Endodermal cell (in vitro differentiated cells): ENCODE measurements around the gene LAYN. TPM values are rescaled to one million over a fixed set of nuclear protein-coding genes. Genes with fewer than 3 reads are reported as not detected.
A peak's percentile ranks its signal among the peaks of the same experiment; 100 is the strongest.

Experiments
- DNase-seq: peaks from one replicate; pipeline ENCODE4 v3.0.0-alpha.2; 2017
- H3K27ac ChIP-seq: 2 replicates; pipeline ENCODE4 v1.5.1; 2013; ENCODE audit warnings: mild to moderate bottlenecking, low read depth, low read length, moderate library complexity
- H3K27me3 ChIP-seq: 2 replicates; pipeline ENCODE4 v1.6.1; 2013; ENCODE audit warnings: mild to moderate bottlenecking, low read length, moderate library complexity; ENCODE audit not compliant: insufficient read depth, control insufficient read depth, poor library complexity, severe bottlenecking
- H3K36me3 ChIP-seq: 2 replicates; pipeline ENCODE4 v1.7.0; 2013; ENCODE audit warnings: mild to moderate bottlenecking, low read length, moderate library complexity; ENCODE audit not compliant: control insufficient read depth, insufficient read depth
- H3K4me1 ChIP-seq: one replicate; pipeline ENCODE4 v1.7.0; 2013; ENCODE audit warnings: low read length; ENCODE audit not compliant: control insufficient read depth, insufficient read depth
- H3K4me3 ChIP-seq: 2 replicates; pipeline ENCODE4 v1.5.1; 2013; ENCODE audit warnings: mild to moderate bottlenecking, low read length, moderate library complexity
- H3K9ac ChIP-seq: 2 replicates; pipeline ENCODE4 v1.6.1; 2013; ENCODE audit warnings: mild to moderate bottlenecking, low read length, moderate library complexity; ENCODE audit not compliant: poor library complexity, severe bottlenecking; ENCODE audit errors: extremely low read depth
- H3K9me3 ChIP-seq: 2 replicates; pipeline ENCODE4 v1.6.1; 2013; ENCODE audit warnings: mild to moderate bottlenecking, low read length, moderate library complexity; ENCODE audit not compliant: control insufficient read depth
- H3K27ac Mint-ChIP-seq: 2 replicates; pipeline ENCODE4 v1.8.0; 2020; ENCODE audit warnings: mixed read lengths
- H3K27me3 Mint-ChIP-seq: 2 replicates; pipeline ENCODE4 v1.8.0; 2021; ENCODE audit warnings: mild to moderate bottlenecking, mixed read lengths; ENCODE audit not compliant: insufficient read depth
- H3K36me3 Mint-ChIP-seq: 2 replicates; pipeline ENCODE4 v1.8.0; 2020; ENCODE audit warnings: low read depth, mixed read lengths
- H3K4me1 Mint-ChIP-seq: 2 replicates; pipeline ENCODE4 v1.8.0; 2020; ENCODE audit warnings: mixed read lengths
- H3K4me3 Mint-ChIP-seq: 2 replicates; pipeline ENCODE4 v1.8.0; 2020; ENCODE audit warnings: mild to moderate bottlenecking, moderate library complexity, mixed read lengths
- H3K9me3 Mint-ChIP-seq: 2 replicates; pipeline ENCODE4 v1.8.0; 2020; ENCODE audit warnings: mild to moderate bottlenecking, mixed read lengths
- CTCF ChIP-seq: fragments of 200-600 bp; sonication (generic); conservative IDR thresholded peaks from 2 replicates; pipeline ENCODE4 v1.5.0; 2021; ENCODE audit warnings: antibody characterized with exemption, mild to moderate bottlenecking
- WGBS, 2 experiments: methylation state at CpG; one replicate each; pipeline versions ENCODE4 v1.1.5 to v1.1.7; 2013; ENCODE audit warnings: missing lambda C conversion rate in 2 of 2, mixed read lengths in 1 of 2; ENCODE audit not compliant: insufficient coverage in 1 of 2, insufficient read length in 1 of 2; 5-methylcytosine and 5-hydroxymethylcytosine counted together
- total RNA-seq, 2 donors: library from RNA; stranded (reverse); fragmentation: NEBNext Ultra II Directional in 1 of 2; extraction: Animal tissue kit (Norgen Biotek cat#: 25700) in 1 of 2; gene quantifications; 2 replicates in 1 of 2; 3 replicates in 1 of 2; pipeline ENCODE4 v1.2.1, GENCODE V29; 2021

LAYN gene
- total RNA-seq, 2 donors from 2014 or later, result 1.1 to 1.5 TPM

- Histone ChIP-seq H3K9ac (no peak overlapping the region), H3K4me3 (peak overlapping the region; percentile 60), H3K27me3 (peaks cover 36% of the 10 kb centered on the region), H3K27ac (no peak overlapping the region), H3K4me1 (peaks cover 6% of the 10 kb centered on the region), H3K9me3 (no peaks in the 10 kb centered on the region), H3K36me3 (no peaks in the 10 kb centered on the region)
- H3K27me3 Mint-ChIP-seq, result peaks cover 42% of the 10 kb centered on the region
- H3K4me3 Mint-ChIP-seq, result no peak overlapping the region
- TF ChIP-seq CTCF, result no peak
- no peak overlapping the region for H3K27ac Mint-ChIP-seq
- H3K36me3 Mint-ChIP-seq, result no peaks in the 10 kb centered on the region
- no peak for DNase-seq
- peaks cover 8% of the 10 kb centered on the region for H3K4me1 Mint-ChIP-seq
- 31 to 57% methylated on average over 2 of the region's 2 CpGs for whole genome bisulfite sequencing, 2 experiments
- H3K9me3 Mint-ChIP-seq, result no peaks in the 10 kb centered on the region
These were observed 24.9 kb upstream of the LAYN start for GRCh38 chr11:111515591-111515990.

GRCh38 chr11:111518668-111519067, 21.9 kb upstream of the LAYN start:
- no peak for DNase-seq
- Histone ChIP-seq H3K27ac (no peak overlapping the region), H3K27me3 (peaks cover 13% of the 10 kb centered on the region), H3K9me3 (no peaks in the 10 kb centered on the region), H3K4me3 (no peak overlapping the region), H3K4me1 (peaks cover 6% of the 10 kb centered on the region), H3K9ac (no peak overlapping the region), H3K36me3 (no peaks in the 10 kb centered on the region)
- no peaks in the 10 kb centered on the region for H3K9me3 Mint-ChIP-seq
- no peak overlapping the region for H3K4me3 Mint-ChIP-seq
- H3K27ac Mint-ChIP-seq, result no peak overlapping the region
- peaks cover 26% of the 10 kb centered on the region for H3K27me3 Mint-ChIP-seq
- 100% methylated on average over 1 of the region's 1 CpG for WGBS, 2 experiments
- no peaks in the 10 kb centered on the region for H3K36me3 Mint-ChIP-seq
- TF ChIP-seq CTCF, result no peak
- H3K4me1 Mint-ChIP-seq, result peaks cover 8% of the 10 kb centered on the region

- no peak for DNase-seq
- no peak overlapping the region for H3K9ac ChIP-seq
- peaks cover 11% of the 10 kb centered on the region for H3K27me3 ChIP-seq
- no peaks in the 10 kb centered on the region for H3K36me3 ChIP-seq
- H3K27ac ChIP-seq, result no peak overlapping the region
- H3K4me3 ChIP-seq, result no peak overlapping the region
- H3K9me3 ChIP-seq, result no peaks in the 10 kb centered on the region
- peaks cover 4% of the 10 kb centered on the region for H3K4me1 ChIP-seq
- H3K36me3 Mint-ChIP-seq, result no peaks in the 10 kb centered on the region
- H3K27me3 Mint-ChIP-seq, result peaks cover 10% of the 10 kb centered on the region
- H3K4me3 Mint-ChIP-seq, result no peak overlapping the region
- no CpG with 5 or more reads among the region's 2 CpGs for WGBS, 2 experiments
- TF ChIP-seq CTCF, result no peak
- peaks cover under 1% of the 10 kb centered on the region for H3K4me1 Mint-ChIP-seq
- no peak overlapping the region for H3K27ac Mint-ChIP-seq
- no peaks in the 10 kb centered on the region for H3K9me3 Mint-ChIP-seq
These were observed 20.0 kb upstream of the LAYN start for GRCh38 chr11:111520560-111520959.
